A549 (cell line): ENCODE data around the gene CFL1.

Experiments
- CHD4 ChIP-seq: fragments of 200-600 bp; sonication (generic); IDR thresholded peaks from 2 replicates; pipeline ENCODE4 v1.6.1; 2016; ENCODE audit warnings: antibody characterized with exemption, mild to moderate bottlenecking, borderline replicate concordance
- SREBF2 ChIP-seq: fragments of 450-650 bp; IDR thresholded peaks from 2 replicates; pipeline ENCODE4 v1.6.1; 2014; ENCODE audit warnings: mild to moderate bottlenecking, moderate library complexity
- TF ChIP-seq, protein P1 (sequence below): fragments of >200 bp; sonication (Bioruptor Twin); formaldehyde crosslinking; IDR thresholded peaks from 3 replicates; pipeline ENCODE4 v1.5.1; 2016

GRCh38 chr11:65852508-65853245, 5.3 kb downstream of the CFL1 start:
- TF ChIP-seq SREBF2 (no peak), CHD4 (no peak)
- TF ChIP-seq, protein P1, sequence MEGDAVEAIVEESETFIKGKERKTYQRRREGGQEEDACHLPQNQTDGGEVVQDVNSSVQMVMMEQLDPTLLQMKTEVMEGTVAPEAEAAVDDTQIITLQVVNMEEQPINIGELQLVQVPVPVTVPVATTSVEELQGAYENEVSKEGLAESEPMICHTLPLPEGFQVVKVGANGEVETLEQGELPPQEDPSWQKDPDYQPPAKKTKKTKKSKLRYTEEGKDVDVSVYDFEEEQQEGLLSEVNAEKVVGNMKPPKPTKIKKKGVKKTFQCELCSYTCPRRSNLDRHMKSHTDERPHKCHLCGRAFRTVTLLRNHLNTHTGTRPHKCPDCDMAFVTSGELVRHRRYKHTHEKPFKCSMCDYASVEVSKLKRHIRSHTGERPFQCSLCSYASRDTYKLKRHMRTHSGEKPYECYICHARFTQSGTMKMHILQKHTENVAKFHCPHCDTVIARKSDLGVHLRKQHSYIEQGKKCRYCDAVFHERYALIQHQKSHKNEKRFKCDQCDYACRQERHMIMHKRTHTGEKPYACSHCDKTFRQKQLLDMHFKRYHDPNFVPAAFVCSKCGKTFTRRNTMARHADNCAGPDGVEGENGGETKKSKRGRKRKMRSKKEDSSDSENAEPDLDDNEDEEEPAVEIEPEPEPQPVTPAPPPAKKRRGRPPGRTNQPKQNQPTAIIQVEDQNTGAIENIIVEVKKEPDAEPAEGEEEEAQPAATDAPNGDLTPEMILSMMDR, result no peak
